Type B pancreatic cell (in vitro differentiated cells): ENCODE results near the gene ZNF716. TPM values are rescaled to one million over a fixed set of nuclear protein-coding genes. Genes with fewer than 3 reads are reported as not detected.
"Not testable (repeated sequence)": the region's sequence is repeated elsewhere in the genome, so short reads cannot be mapped to it uniquely, and the experiment has no call there.

Source experiments
- DNase-seq: peaks from one replicate; pipeline ENCODE4 v3.0.0; 2021; ENCODE audit warnings: mixed read lengths; ENCODE audit not compliant: unreplicated experiment; ENCODE audit errors: extremely low spot score
- H3K27ac Mint-ChIP-seq: 2 replicates; pipeline ENCODE4 v1.8.0; 2021; ENCODE audit warnings: mild to moderate bottlenecking, mixed read lengths
- H3K27me3 Mint-ChIP-seq: 2 replicates; pipeline ENCODE4 v1.8.0; 2021; ENCODE audit warnings: mixed read lengths
- H3K36me3 Mint-ChIP-seq: 2 replicates; pipeline ENCODE4 v1.8.0; 2021; ENCODE audit warnings: mixed read lengths
- H3K4me1 Mint-ChIP-seq: one replicate; pipeline ENCODE4 v1.8.0; 2021; ENCODE audit warnings: mixed read lengths; ENCODE audit not compliant: unreplicated experiment
- H3K4me3 Mint-ChIP-seq: 2 replicates; pipeline ENCODE4 v1.8.0; 2021; ENCODE audit warnings: mild to moderate bottlenecking, mixed read lengths
- H3K9me3 Mint-ChIP-seq: 2 replicates; pipeline ENCODE4 v1.8.0; 2021; ENCODE audit warnings: mixed read lengths
- total RNA-seq: library from RNA; stranded (reverse); gene quantifications from 2 replicates; pipeline ENCODE4 v1.2.1, GENCODE V29; 2021; ENCODE audit warnings: low replicate concordance
- TF ChIP-seq, protein P1 (sequence below): fragments of 200-600 bp; sonication (generic); conservative IDR thresholded peaks from 2 replicates; pipeline ENCODE4 v1.5.0; 2021; ENCODE audit warnings: antibody characterized with exemption, mild to moderate bottlenecking

The ZNF716 gene
- total RNA-seq, 1 donor from 2014 or later, result not detected

DNA sequence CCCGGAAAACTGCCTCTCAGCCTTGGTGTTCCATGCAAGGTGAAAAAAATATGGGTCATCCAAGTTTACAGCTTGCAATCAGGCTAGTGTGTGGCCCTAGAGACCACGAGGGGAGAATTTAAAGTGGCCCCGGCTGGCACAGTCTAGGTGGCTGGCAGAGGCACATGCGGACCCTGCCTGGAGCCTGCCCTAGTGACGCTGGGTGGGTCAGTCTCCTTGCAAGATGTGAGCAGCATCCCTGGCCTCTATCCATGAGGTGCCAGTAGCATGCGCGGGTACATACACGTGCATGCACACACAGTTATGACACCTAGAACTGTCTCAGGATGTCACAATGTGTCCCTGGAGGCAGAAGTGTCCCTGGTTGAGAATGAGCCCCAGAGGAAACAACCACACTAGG, 22.4 kb upstream of the ZNF716 start:
- H3K27ac Mint-ChIP-seq, result no peak overlapping the region
- H3K9me3 Mint-ChIP-seq, result peaks cover 6% of the 10 kb centered on the region
- H3K4me3 Mint-ChIP-seq, result no peak overlapping the region
- no peaks in the 10 kb centered on the region for H3K27me3 Mint-ChIP-seq
- TF ChIP-seq, protein P1, sequence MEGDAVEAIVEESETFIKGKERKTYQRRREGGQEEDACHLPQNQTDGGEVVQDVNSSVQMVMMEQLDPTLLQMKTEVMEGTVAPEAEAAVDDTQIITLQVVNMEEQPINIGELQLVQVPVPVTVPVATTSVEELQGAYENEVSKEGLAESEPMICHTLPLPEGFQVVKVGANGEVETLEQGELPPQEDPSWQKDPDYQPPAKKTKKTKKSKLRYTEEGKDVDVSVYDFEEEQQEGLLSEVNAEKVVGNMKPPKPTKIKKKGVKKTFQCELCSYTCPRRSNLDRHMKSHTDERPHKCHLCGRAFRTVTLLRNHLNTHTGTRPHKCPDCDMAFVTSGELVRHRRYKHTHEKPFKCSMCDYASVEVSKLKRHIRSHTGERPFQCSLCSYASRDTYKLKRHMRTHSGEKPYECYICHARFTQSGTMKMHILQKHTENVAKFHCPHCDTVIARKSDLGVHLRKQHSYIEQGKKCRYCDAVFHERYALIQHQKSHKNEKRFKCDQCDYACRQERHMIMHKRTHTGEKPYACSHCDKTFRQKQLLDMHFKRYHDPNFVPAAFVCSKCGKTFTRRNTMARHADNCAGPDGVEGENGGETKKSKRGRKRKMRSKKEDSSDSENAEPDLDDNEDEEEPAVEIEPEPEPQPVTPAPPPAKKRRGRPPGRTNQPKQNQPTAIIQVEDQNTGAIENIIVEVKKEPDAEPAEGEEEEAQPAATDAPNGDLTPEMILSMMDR, result no peak
- no peaks in the 10 kb centered on the region for H3K36me3 Mint-ChIP-seq
- DNase-seq, result no peak
- no peaks in the 10 kb centered on the region for H3K4me1 Mint-ChIP-seq

DNA sequence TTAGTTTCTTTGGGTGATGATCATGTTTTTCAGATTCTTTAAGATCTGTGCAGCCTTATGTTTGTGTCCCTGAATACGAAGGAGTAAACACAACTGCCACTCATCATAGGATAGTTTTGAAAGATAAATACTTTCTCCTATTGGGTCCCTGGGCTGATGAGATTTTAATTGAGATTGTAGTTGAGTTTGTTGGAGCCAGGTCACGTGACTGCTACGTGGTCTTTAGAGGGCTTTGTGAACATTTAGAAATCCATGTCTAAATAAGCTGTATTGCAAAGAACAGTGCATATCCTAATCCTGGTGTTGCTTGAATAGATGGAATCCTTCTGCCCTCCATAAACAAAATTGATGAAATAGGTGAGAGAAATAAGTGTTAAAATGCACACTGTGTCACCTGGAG, 17.4 kb upstream of the ZNF716 start:
- Mint-ChIP-seq H3K9me3 (peaks cover 11% of the 10 kb centered on the region), H3K27ac (no peak overlapping the region), H3K27me3 (no peaks in the 10 kb centered on the region), H3K4me3 (no peak overlapping the region), H3K36me3 (no peaks in the 10 kb centered on the region), H3K4me1 (no peaks in the 10 kb centered on the region)
- DNase-seq, result no peak
- TF ChIP-seq, protein P1, result no peak

DNA sequence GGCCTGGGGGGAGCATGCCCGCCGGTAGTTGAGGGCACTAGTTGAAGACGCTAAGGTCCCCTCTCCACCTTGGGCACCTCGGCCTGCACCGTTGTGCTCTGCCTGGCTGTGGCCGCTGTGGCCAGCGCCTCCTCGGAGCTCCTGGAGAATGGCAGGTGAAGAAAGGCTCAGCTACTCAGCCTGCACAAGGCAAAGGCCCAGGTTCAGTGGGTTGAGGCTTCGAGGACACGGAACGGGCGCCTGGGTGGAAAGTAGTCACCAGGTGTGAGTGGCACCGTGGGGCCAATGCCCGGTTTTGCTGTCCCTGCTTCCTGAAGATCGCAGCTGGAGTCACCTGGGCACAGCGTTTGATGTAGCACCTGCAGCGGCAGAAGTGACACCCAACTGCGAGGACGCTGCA, 12.4 kb upstream of the ZNF716 start:
- H3K36me3 Mint-ChIP-seq, result no peaks in the 10 kb centered on the region
- H3K9me3 Mint-ChIP-seq, result peaks cover 4% of the 10 kb centered on the region

DNA sequence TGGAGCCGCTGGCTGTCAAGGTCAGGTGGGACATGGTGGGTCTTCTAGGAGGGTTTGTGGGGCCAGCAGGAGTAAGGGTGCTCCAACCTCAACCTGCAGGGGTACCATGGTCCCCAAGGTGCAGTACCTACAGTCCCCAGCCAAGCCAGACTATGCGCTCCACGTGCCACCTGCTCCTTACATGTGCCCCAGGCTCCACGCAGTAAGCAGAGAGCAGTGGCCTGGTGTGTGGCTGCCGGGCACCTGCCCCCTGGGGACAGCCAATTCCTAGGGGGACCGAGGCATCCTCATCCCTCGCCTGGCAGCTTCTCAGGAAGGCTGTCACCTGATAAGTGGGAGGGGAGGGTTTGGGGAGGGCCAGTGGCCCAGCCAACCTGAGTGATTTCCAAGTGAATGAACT, 11.7 kb upstream of the ZNF716 start:
- H3K9me3 Mint-ChIP-seq, result peaks cover 2% of the 10 kb centered on the region
- H3K4me3 Mint-ChIP-seq, result no peak overlapping the region
- no peak overlapping the region for H3K27ac Mint-ChIP-seq

More for the DNA sequence above, 12.4 kb upstream of the ZNF716 start:
- H3K27me3 Mint-ChIP-seq, result no peaks in the 10 kb centered on the region
- DNase-seq, result no peak
- no peak overlapping the region for H3K4me3 Mint-ChIP-seq
- no peaks in the 10 kb centered on the region for H3K4me1 Mint-ChIP-seq
- TF ChIP-seq, protein P1, result no peak
- no peak overlapping the region for H3K27ac Mint-ChIP-seq

DNA sequence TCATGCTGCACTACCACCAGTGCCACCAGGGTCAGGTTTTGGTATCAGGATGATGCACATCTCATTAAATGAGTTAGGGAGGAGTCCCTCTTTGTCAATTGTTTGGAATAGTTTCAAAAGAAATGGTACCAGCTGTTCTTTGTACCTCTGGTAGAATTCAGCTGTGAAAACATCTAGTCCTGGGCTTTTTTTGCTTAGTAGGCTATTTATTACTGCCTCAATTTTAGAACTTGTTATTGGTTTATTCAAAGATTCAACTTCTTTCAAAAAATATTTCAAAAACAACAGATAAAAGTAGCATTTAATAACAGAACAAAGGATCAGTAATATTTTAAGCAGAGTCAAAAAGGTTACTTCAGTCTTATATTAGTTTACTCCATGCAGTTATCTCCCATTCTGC, 6.4 kb upstream of the ZNF716 start:
- no peak for DNase-seq
- Mint-ChIP-seq H3K27ac (no peak overlapping the region), H3K36me3 (no peaks in the 10 kb centered on the region), H3K9me3 (no peaks in the 10 kb centered on the region), H3K27me3 (no peaks in the 10 kb centered on the region), H3K4me1 (no peaks in the 10 kb centered on the region), H3K4me3 (no peak overlapping the region)
- TF ChIP-seq, protein P1, result no peak

More for the DNA sequence above, 11.7 kb upstream of the ZNF716 start:
- Mint-ChIP-seq H3K4me1 (no peaks in the 10 kb centered on the region), H3K36me3 (no peaks in the 10 kb centered on the region), H3K27me3 (no peaks in the 10 kb centered on the region)
- DNase-seq, result no peak
- TF ChIP-seq, protein P1, result no peak

DNA sequence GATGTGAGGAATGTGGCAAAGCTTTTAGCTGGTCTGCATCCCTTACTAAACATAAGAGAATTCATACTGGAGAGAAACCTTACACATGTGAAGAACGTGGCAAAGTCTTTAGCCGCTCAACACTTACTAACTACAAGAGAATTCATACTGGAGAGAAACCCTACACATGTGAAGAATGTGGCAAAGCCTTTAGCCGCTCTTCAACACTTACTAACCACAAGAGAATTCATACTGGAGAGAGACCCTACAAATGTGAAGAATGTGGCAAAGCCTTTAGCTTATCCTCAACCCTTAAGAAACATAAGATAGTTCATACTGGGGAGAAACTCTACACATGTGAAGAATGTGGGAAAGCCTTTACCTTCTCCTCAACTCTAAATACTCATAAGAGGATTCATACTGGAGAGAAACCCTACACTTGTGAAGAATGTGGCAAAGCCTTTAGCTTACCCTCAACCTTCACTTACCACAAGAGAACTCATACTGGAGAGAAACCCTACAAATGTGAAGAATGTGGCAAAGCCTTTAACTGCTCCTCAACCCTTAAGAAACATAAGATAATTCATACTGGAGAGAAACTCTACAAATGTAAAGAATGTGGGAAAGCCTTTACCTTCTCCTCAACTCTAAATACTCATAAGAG, 19.3 kb downstream of the ZNF716 start:
- not testable (repeated sequence) for H3K4me1 Mint-ChIP-seq, H3K27ac Mint-ChIP-seq, DNase-seq, H3K27me3 Mint-ChIP-seq, H3K4me3 Mint-ChIP-seq, H3K36me3 Mint-ChIP-seq
- H3K9me3 Mint-ChIP-seq, result peaks cover 12% of the 10 kb centered on the region

DNA sequence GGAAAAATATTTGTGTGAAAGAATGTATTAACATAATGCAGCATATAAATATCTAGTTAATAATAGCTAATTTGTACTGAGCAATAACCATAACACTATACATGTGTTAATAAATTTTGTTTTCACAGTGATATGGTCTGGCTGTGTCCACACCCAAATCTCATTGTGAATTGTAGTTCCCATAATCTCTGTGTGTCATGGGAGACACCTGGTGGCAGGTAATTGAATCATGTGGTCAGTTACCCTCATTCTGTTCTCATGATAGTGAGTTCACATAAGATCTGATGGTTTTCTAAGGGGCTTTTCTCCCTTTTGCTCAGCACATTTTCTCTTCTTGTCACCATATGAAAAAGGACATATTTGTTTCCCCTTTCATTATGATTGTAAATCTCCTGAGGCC, 30.3 kb downstream of the ZNF716 start:
- not testable (repeated sequence) for DNase-seq, H3K4me3 Mint-ChIP-seq, H3K27me3 Mint-ChIP-seq, H3K9me3 Mint-ChIP-seq, H3K4me1 Mint-ChIP-seq, H3K36me3 Mint-ChIP-seq, H3K27ac Mint-ChIP-seq

DNA sequence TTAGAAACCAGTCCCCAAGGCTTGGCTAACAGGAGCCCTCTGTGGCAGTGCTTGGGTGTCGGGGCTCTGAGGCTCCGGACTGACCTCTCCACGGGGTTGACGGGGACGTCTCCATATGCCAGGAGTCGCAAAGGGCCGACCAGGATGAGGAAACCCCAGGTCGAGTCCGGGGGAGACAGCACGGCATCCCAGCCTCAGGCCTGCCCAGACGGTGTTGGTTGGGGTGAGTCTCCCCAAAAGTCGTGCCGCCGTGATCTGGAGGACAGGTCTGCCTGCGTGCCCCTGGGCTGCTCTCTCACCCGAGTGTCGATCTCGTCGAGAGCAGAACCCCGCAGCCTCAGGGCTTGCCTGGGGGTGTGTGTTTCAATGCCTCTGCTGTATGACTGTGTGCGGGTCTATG, 35.0 kb downstream of the ZNF716 start:
- not testable (repeated sequence) for H3K4me3 Mint-ChIP-seq, H3K27me3 Mint-ChIP-seq, H3K4me1 Mint-ChIP-seq, H3K27ac Mint-ChIP-seq, DNase-seq, H3K9me3 Mint-ChIP-seq, H3K36me3 Mint-ChIP-seq
